IMR-90 (cell line): ENCODE measurements around the gene NRAS. TPM values are rescaled to one million over a fixed set of nuclear protein-coding genes. Genes with fewer than 3 reads are reported as not detected.

Source experiments
- ATAC-seq: fragments of 200-7000 bp; cut with Tn5 transposase; 2 replicates; pipeline ENCODE4 v1.9.1; 2020; ENCODE audit warnings: low read depth, mild to moderate bottlenecking, moderate library complexity
- BruUV-seq: library from RNA; stranded (reverse); fragments of 400-500 nt; replicated peaks from 2 replicates; lab custom pipeline; 2021; lab: Mats Ljungman, UMichigan
- CTCF ChIA-PET: fragments of 300-600 bp; formaldehyde crosslinking; extraction: SDS; loops from one replicate; lab custom pipeline; 2021; ENCODE audit warnings: antibody characterized with exemption; lab: Yijun Ruan, JAX
- POLR2A ChIA-PET: fragments of 300-600 bp; sonication (Branson Sonifier 250); formaldehyde crosslinking; loops from one replicate; lab custom pipeline; 2022; ENCODE audit warnings: antibody characterized with exemption; ENCODE audit not compliant: unreplicated experiment; lab: Charles Lee
- DNase-seq: peaks from one replicate; pipeline ENCODE4 v3.0.0; 2013
- H2AFZ ChIP-seq: replicated peaks from 2 replicates; pipeline ENCODE3; 2013; ENCODE audit warnings: low read length, mild to moderate bottlenecking; ENCODE audit not compliant: poor library complexity
- H2AK5ac ChIP-seq: 2 replicates; pipeline ENCODE4 v1.6.1; 2013; ENCODE audit warnings: low read depth, low read length, inconsistent platforms
- H2AK9ac ChIP-seq: replicated peaks from 2 replicates; pipeline ENCODE3; 2013; ENCODE audit warnings: mild to moderate bottlenecking, low read depth, low read length, moderate library complexity; ENCODE audit not compliant: poor library complexity
- H2BK120ac ChIP-seq: 2 replicates; pipeline ENCODE4 v1.6.1; 2013; ENCODE audit warnings: low read depth, low read length, inconsistent platforms
- H2BK15ac ChIP-seq: 3 replicates; pipeline ENCODE4 v1.6.1; 2013; ENCODE audit warnings: low read depth, low read length, inconsistent platforms
- H2BK20ac ChIP-seq: 2 replicates; pipeline ENCODE4 v1.6.1; 2013; ENCODE audit warnings: low read depth, mild to moderate bottlenecking, inconsistent platforms, low read length, moderate library complexity
- H2BK5ac ChIP-seq: 2 replicates; pipeline ENCODE4 v1.6.1; 2013; ENCODE audit warnings: mild to moderate bottlenecking, low read depth, low read length, inconsistent platforms; ENCODE audit not compliant: poor library complexity, severe bottlenecking
- H3K14ac ChIP-seq: replicated peaks from 2 replicates; pipeline ENCODE4 v1.6.1; 2013; ENCODE audit warnings: low read depth, low read length, inconsistent platforms
- H3K18ac ChIP-seq: 2 replicates; pipeline ENCODE4 v1.6.1; 2013; ENCODE audit warnings: low read depth, low read length, control low read depth
- H3K23ac ChIP-seq: 2 replicates; pipeline ENCODE4 v1.6.1; 2013; ENCODE audit warnings: low read depth, low read length, inconsistent platforms
- H3K27ac ChIP-seq: 2 replicates; pipeline ENCODE4 v1.5.1; 2013; ENCODE audit warnings: mild to moderate bottlenecking, control low read depth, low read length; ENCODE audit not compliant: insufficient read depth
- H3K27me3 ChIP-seq: 2 replicates; pipeline ENCODE4 v1.6.1; 2013; ENCODE audit warnings: low read length; ENCODE audit not compliant: control insufficient read depth, insufficient read depth
- H3K36me3 ChIP-seq: 2 replicates; pipeline ENCODE4 v1.6.1; 2013; ENCODE audit warnings: low read length, mixed read lengths; ENCODE audit not compliant: control insufficient read depth, insufficient read depth
- H3K4ac ChIP-seq: 2 replicates; pipeline ENCODE4 v1.6.1; 2013; ENCODE audit warnings: low read depth, low read length, inconsistent platforms
- H3K4me1 ChIP-seq: 2 replicates; pipeline ENCODE4 v1.6.1; 2013; ENCODE audit warnings: low read length, mixed read lengths; ENCODE audit not compliant: control insufficient read depth, insufficient read depth
- H3K4me2 ChIP-seq: 2 replicates; pipeline ENCODE4 v1.6.1; 2013; ENCODE audit warnings: low read depth, mild to moderate bottlenecking, control low read depth, low read length, moderate library complexity
- H3K4me3 ChIP-seq: 2 replicates; pipeline ENCODE4 v1.5.1; 2013; ENCODE audit warnings: low read depth, mild to moderate bottlenecking, control low read depth, low read length, moderate library complexity; ENCODE audit not compliant: insufficient read depth
- H3K56ac ChIP-seq: 2 replicates; pipeline ENCODE4 v1.6.1; 2013; ENCODE audit warnings: low read length, inconsistent platforms; ENCODE audit not compliant: insufficient read depth; ENCODE audit errors: extremely low read depth
- H3K79me1 ChIP-seq, 2 experiments: 2 replicates each; pipeline ENCODE4 v1.6.1; 2013; ENCODE audit warnings: low read length in 2 of 2, inconsistent platforms in 1 of 2, low read depth in 1 of 2
- H3K9ac ChIP-seq: 2 replicates; pipeline ENCODE4 v1.6.1; 2013; ENCODE audit warnings: low read depth, low read length, control low read depth
- H3K9me1 ChIP-seq: 2 replicates; pipeline ENCODE4 v1.6.1; 2013; ENCODE audit warnings: low read length, inconsistent platforms; ENCODE audit not compliant: insufficient read depth
- H3K9me3 ChIP-seq: 2 replicates; pipeline ENCODE4 v1.6.1; 2013; ENCODE audit warnings: low read length; ENCODE audit not compliant: control insufficient read depth, insufficient read depth
- H4K20me1 ChIP-seq: 2 replicates; pipeline ENCODE4 v1.6.1; 2013; ENCODE audit warnings: low read length, inconsistent platforms; ENCODE audit not compliant: insufficient read depth
- H4K5ac ChIP-seq: 2 replicates; pipeline ENCODE4 v1.6.1; 2013; ENCODE audit warnings: mild to moderate bottlenecking, low read depth, low read length, control low read depth
- H4K8ac ChIP-seq, 2 experiments: 2 replicates each; pipeline ENCODE4 v1.6.1; 2013; ENCODE audit warnings: low read depth in 2 of 2, low read length in 2 of 2, control low read depth in 1 of 2, inconsistent platforms in 1 of 2
- H4K91ac ChIP-seq: 2 replicates; pipeline ENCODE4 v1.6.1; 2013; ENCODE audit warnings: low read depth, low read length, inconsistent platforms; ENCODE audit not compliant: insufficient read depth
- BHLHE40 ChIP-seq: fragments of 150-350 bp; IDR thresholded peaks from 2 replicates; pipeline ENCODE4 v1.6.1; 2016; ENCODE audit warnings: mild to moderate bottlenecking, low read depth, low read length
- CEBPB ChIP-seq: IDR thresholded peaks from 2 replicates; pipeline ENCODE4 v1.6.1; 2012; ENCODE audit warnings: low read depth, low read length, improper control_type of control experiment
- CHD1 ChIP-seq: IDR thresholded peaks from 2 replicates; pipeline ENCODE4 v1.6.1; 2012; ENCODE audit warnings: low read depth, low read length, improper control_type of control experiment
- FOS ChIP-seq: fragments of 150-350 bp; IDR thresholded peaks from 2 replicates; pipeline ENCODE4 v1.6.1; 2016; ENCODE audit warnings: low read depth, low read length
- MAFK ChIP-seq: IDR thresholded peaks from 2 replicates; pipeline ENCODE4 v1.6.1; 2012; ENCODE audit warnings: low read depth, low read length, improper control_type of control experiment
- MAZ ChIP-seq: IDR thresholded peaks from 2 replicates; pipeline ENCODE4 v1.6.1; 2012; ENCODE audit warnings: low read depth, mild to moderate bottlenecking, low read length, improper control_type of control experiment, moderate library complexity, borderline replicate concordance
- RAD21 ChIP-seq: IDR thresholded peaks from 2 replicates; pipeline ENCODE4 v1.6.1; 2012; ENCODE audit warnings: low read length, improper control_type of control experiment
- RFX5 ChIP-seq: IDR thresholded peaks from 2 replicates; pipeline ENCODE4 v1.8.0; 2012; ENCODE audit warnings: low read depth, mild to moderate bottlenecking, low read length, moderate library complexity
- SMC3 ChIP-seq: fragments of 150-350 bp; IDR thresholded peaks from 2 replicates; pipeline ENCODE4 v1.6.1; 2016; ENCODE audit warnings: low read depth, mild to moderate bottlenecking, antibody characterized with exemption, low read length, moderate library complexity
- WGBS, 2 experiments: methylation state at CpG; one replicate each; pipeline versions ENCODE4 v1.1.5 to v1.1.7; 2013; ENCODE audit warnings: missing lambda C conversion rate in 2 of 2; ENCODE audit not compliant: insufficient read length in 1 of 2; ENCODE audit errors: extremely low coverage in 2 of 2; 5-methylcytosine and 5-hydroxymethylcytosine counted together
- dilution Hi-C: fragments of 300-500 bp; cut with HindIII; formaldehyde crosslinking; loops from one replicate; pipeline ENCODE4 v1.14.3; 2018; ENCODE audit warnings: low sequenced_read_pairs; ENCODE audit not compliant: unreplicated experiment
- in situ Hi-C: fragments of 300-500 bp; cut with MboI; formaldehyde crosslinking; loops from 3 replicates; pipeline ENCODE4 v1.14.3; 2019; ENCODE audit warnings: low sequenced_read_pairs, inconsistent platforms, mixed read lengths
- intact Hi-C: fragments of 100-400 bp; cut with micrococcal nuclease; formaldehyde crosslinking; loops from 2 replicates; pipeline ENCODE4 v1.10.0; 2022
- polyA plus RNA-seq, 3 experiments: library from polyadenylated mRNA; depleted of rRNA; stranded (reverse); fragments of >200 nt; gene quantifications; 2 replicates each; pipeline ENCODE4 v1.2.3, GENCODE V29; 2012; ENCODE audit warnings: low replicate concordance in 1 of 3
- total RNA-seq: library from RNA; depleted of rRNA; stranded (reverse); fragments of >200 nt; gene quantifications from 2 replicates; pipeline ENCODE4 v1.2.3, GENCODE V29; 2012
- TF ChIP-seq, protein P1 (sequence below): fragments of 150-350 bp; IDR thresholded peaks from 2 replicates; pipeline ENCODE4 v1.6.1; 2016; ENCODE audit warnings: low read depth, mild to moderate bottlenecking, low read length, moderate library complexity, borderline replicate concordance
- TF ChIP-seq, protein P2 (sequence below): conservative IDR thresholded peaks from 2 replicates; pipeline ENCODE4 v1.5.1; 2012; ENCODE audit warnings: mild to moderate bottlenecking, low read depth, low read length, improper control_type of control experiment
- TF ChIP-seq, protein P3 (sequence below): fragments of 150-350 bp; IDR thresholded peaks from 2 replicates; pipeline ENCODE4 v1.6.1; 2017; ENCODE audit warnings: mild to moderate bottlenecking, antibody characterized with exemption, low read length, low read depth

NRAS gene
- total and polyA plus RNA-seq, 2 of the 4 experiments (the other 2 are of a cell fraction), result 27.4 to 85.9 TPM

DNA sequence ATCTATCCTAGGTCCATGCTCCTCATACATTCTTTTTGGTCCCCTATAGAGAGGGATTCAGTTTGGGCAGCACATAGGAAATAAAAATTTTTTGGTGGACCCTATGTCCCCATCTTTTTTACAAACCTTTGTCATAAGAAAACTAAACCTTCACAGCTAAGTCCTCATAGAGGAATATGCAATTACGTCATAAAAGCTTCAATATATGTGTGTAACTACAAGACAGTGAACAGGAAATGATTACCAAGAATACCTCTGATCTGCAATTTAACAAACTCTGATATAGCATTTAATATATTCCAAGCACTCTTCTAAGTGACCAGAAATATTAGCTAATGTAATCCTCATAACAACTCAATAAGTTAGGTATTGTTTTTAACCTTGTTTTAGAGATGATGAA, 40.5 kb downstream of the NRAS start:
- H3K4ac ChIP-seq, result no peak overlapping the region
- H2AK5ac ChIP-seq, result no peak overlapping the region
- H3K27ac ChIP-seq, result no peak overlapping the region
- H3K9me1 ChIP-seq, result no peaks in the 10 kb centered on the region
- no peaks in the 10 kb centered on the region for H4K20me1 ChIP-seq
- no peak overlapping the region for H2AFZ ChIP-seq
- no peak overlapping the region for H2BK5ac ChIP-seq
- no peaks in the 10 kb centered on the region for H3K79me1 ChIP-seq
- no peaks in the 10 kb centered on the region for H3K36me3 ChIP-seq
- no CpG with 5 or more reads among the region's 1 CpG for WGBS, 2 experiments
- TF ChIP-seq, protein P1, sequence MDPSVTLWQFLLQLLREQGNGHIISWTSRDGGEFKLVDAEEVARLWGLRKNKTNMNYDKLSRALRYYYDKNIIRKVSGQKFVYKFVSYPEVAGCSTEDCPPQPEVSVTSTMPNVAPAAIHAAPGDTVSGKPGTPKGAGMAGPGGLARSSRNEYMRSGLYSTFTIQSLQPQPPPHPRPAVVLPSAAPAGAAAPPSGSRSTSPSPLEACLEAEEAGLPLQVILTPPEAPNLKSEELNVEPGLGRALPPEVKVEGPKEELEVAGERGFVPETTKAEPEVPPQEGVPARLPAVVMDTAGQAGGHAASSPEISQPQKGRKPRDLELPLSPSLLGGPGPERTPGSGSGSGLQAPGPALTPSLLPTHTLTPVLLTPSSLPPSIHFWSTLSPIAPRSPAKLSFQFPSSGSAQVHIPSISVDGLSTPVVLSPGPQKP, result no peak
- TF ChIP-seq RAD21 (no peak), FOS (no peak), BHLHE40 (no peak), MAZ (no peak), RFX5 (no peak), MAFK (no peak), CHD1 (no peak), SMC3 (no peak), CEBPB (no peak)
- TF ChIP-seq, protein P2, sequence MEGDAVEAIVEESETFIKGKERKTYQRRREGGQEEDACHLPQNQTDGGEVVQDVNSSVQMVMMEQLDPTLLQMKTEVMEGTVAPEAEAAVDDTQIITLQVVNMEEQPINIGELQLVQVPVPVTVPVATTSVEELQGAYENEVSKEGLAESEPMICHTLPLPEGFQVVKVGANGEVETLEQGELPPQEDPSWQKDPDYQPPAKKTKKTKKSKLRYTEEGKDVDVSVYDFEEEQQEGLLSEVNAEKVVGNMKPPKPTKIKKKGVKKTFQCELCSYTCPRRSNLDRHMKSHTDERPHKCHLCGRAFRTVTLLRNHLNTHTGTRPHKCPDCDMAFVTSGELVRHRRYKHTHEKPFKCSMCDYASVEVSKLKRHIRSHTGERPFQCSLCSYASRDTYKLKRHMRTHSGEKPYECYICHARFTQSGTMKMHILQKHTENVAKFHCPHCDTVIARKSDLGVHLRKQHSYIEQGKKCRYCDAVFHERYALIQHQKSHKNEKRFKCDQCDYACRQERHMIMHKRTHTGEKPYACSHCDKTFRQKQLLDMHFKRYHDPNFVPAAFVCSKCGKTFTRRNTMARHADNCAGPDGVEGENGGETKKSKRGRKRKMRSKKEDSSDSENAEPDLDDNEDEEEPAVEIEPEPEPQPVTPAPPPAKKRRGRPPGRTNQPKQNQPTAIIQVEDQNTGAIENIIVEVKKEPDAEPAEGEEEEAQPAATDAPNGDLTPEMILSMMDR, result no peak
- TF ChIP-seq, protein P3, sequence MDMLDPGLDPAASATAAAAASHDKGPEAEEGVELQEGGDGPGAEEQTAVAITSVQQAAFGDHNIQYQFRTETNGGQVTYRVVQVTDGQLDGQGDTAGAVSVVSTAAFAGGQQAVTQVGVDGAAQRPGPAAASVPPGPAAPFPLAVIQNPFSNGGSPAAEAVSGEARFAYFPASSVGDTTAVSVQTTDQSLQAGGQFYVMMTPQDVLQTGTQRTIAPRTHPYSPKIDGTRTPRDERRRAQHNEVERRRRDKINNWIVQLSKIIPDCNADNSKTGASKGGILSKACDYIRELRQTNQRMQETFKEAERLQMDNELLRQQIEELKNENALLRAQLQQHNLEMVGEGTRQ, result no peak
- H3K4me1 ChIP-seq, result no peaks in the 10 kb centered on the region
- no peak overlapping the region for H4K5ac ChIP-seq
- H3K14ac ChIP-seq, result no peak overlapping the region
- H4K8ac ChIP-seq, result no peak overlapping the region
- ATAC-seq (no peak), DNase-seq (no peak)
- dilution Hi-C loops (no loop called here), in situ Hi-C loops (no loop called here), intact Hi-C loops (no loop called here)
- ChIA-PET POLR2A (no interaction called here), CTCF (no interaction called here)
- H2AK9ac ChIP-seq, result no peak overlapping the region
- H3K4me2 ChIP-seq, result no peak overlapping the region
- H3K4me3 ChIP-seq, result no peak overlapping the region
- no peak overlapping the region for H2BK120ac ChIP-seq
- H3K9me3 ChIP-seq, result no peaks in the 10 kb centered on the region
- no peak overlapping the region for H4K91ac ChIP-seq
- BruUV-seq, result no TSS peak
- H3K23ac ChIP-seq, result no peak overlapping the region
- no peak overlapping the region for H2BK15ac ChIP-seq
- H3K56ac ChIP-seq, result no peak overlapping the region
- H2BK20ac ChIP-seq, result no peak overlapping the region
- H3K18ac ChIP-seq, result no peak overlapping the region
- no peak overlapping the region for H3K9ac ChIP-seq
- H3K27me3 ChIP-seq, result peaks cover 17% of the 10 kb centered on the region
